Measurements from ENCODE around the gene MEIS2. TPM values are rescaled to one million over a fixed set of nuclear protein-coding genes. Genes with fewer than 3 reads are reported as not detected.
A peak's percentile ranks its signal among the peaks of the same experiment; 100 is the strongest.

Gene MEIS2
- total RNA-seq, 2 donors from 2014 or later: 24.3 to 29.8 TPM

DNA sequence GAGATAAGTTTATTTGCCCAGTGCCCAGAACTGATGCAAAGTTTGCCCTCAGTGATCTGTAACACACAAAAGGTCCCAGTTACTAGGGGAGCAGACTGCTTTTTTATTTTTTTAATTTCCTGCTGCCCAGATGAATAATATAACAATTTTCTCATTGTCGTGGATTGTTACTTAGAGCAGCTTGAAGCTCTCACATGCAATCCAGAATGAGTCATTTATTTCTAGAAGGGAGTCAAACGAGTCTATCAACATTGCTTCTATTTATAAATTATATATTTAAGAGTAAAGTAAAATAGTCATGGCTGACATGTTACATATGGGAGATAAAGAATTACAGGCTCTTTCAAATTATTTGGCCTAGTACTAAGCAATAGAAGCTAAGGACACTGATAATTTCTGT, 41.3 kb downstream of the MEIS2 start:
- H3K9me3 ChIP-seq: no peaks in the 10 kb centered on the region
- H3K4me3 ChIP-seq: no peak overlapping the region
- H3K36me3 ChIP-seq: no peaks in the 10 kb centered on the region
- no peak for DNase-seq (ENCODE audit: low spot score)
- no peak for TF ChIP-seq CTCF (IDR thresholded peaks at IDR 0.05)
- H3K27ac ChIP-seq: peak overlapping the region; percentile 27 to 82
- H3K4me1 ChIP-seq: peaks cover 0 to 39% of the 10 kb centered on the region in 2 donors
- no peaks in the 10 kb centered on the region for H3K27me3 ChIP-seq

- DNase-seq (ENCODE audit: low spot score): no peak
- Histone ChIP-seq H3K4me3 (no peak overlapping the region), H3K4me1 (peaks cover 0 to 39% of the 10 kb centered on the region in 2 donors), H3K9me3 (no peaks in the 10 kb centered on the region), H3K36me3 (no peaks in the 10 kb centered on the region), H3K27me3 (no peaks in the 10 kb centered on the region), H3K27ac (peak overlapping the region; percentile 62 to 82)
- no peak for TF ChIP-seq CTCF (IDR thresholded peaks at IDR 0.05)
These were observed 41.9 kb downstream of the MEIS2 start for GRCh38 chr15:37058316-37058985.

- H3K27me3 ChIP-seq: no peaks in the 10 kb centered on the region
- H3K9me3 ChIP-seq: no peaks in the 10 kb centered on the region
- no peak overlapping the region for H3K4me3 ChIP-seq
- no peak for TF ChIP-seq CTCF (IDR thresholded peaks at IDR 0.05)
- DNase-seq (ENCODE audit: low spot score): no peak
- peaks cover 0 to 43% of the 10 kb centered on the region in 2 donors for H3K4me1 ChIP-seq
- no peaks in the 10 kb centered on the region for H3K36me3 ChIP-seq
- H3K27ac ChIP-seq: peak overlapping the region; percentile 62 to 82
These were observed 42.5 kb downstream of the MEIS2 start for GRCh38 chr15:37057831-37058230.

GRCh38 chr15:37057256-37057655, 43.1 kb downstream of the MEIS2 start:
- Histone ChIP-seq H3K27ac (peak overlapping the region; percentile 62 to 82), H3K4me1 (peaks cover 0 to 44% of the 10 kb centered on the region in 2 donors), H3K36me3 (no peaks in the 10 kb centered on the region), H3K27me3 (no peaks in the 10 kb centered on the region), H3K4me3 (no peak overlapping the region), H3K9me3 (no peaks in the 10 kb centered on the region)
- DNase-seq (ENCODE audit: low spot score): no peak
- no peak for TF ChIP-seq CTCF (IDR thresholded peaks at IDR 0.05)

GRCh38 chr15:37056177-37057121, 43.9 kb downstream of the MEIS2 start:
- Histone ChIP-seq H3K9me3 (no peaks in the 10 kb centered on the region), H3K4me3 (no peak overlapping the region), H3K27ac (peak overlapping the region; percentile 62 to 82), H3K27me3 (no peaks in the 10 kb centered on the region), H3K4me1 (peaks cover 0 to 44% of the 10 kb centered on the region in 2 donors), H3K36me3 (no peaks in the 10 kb centered on the region)
- TF ChIP-seq CTCF (IDR thresholded peaks at IDR 0.05): no peak
- peak; percentile 85 for DNase-seq (ENCODE audit: low spot score)
